ENCODE measurements around the gene BTBD2.

BTBD2 gene

DNA sequence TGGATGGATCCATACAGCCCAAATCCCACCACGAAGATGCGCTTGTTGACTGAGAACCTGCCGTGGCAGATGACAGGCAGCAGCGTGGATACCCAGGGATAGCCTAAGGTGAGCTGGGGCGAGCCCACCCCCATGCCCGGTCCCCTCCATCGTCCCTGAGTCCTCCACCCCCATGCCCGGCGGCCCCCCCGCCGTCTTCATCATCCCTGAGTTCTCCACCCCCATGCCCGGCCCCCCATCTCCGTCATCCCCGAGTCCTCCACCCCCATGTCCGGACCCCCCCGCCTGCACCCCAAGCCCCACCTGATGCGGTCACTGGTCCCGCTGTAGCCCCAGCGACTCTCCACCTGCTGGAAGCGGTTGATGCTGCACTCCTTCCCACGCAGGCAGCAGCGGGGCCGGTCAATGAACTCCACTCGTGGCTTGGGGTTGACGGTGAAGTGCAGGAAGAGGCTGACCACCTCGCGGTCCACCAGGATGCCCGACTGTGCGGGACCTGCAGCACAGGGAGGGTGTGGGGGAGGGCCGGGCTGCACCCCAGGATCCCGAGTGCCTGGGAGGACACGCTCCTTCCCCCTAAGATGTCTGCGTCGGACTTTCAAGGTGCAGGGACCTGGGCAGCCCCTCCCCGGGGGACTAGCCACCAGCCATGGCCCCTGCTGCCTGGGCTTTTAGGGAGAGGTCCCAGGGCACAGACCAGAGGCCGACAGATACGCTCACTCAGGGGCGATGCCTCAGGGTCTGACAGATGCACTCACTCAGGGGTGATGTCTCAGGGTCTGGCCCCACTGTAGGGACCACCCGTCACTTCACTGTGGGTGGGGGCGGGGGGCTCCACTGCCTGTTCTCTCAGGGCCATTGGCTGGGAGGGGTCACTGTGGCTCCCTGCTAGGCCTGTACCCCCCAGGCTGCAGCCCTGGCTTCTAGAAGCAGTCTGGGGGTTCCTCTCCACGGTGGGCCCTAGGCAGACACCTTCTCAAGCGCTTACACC is 28.0 kb downstream of the BTBD2 start:
- TF ChIP-seq TAF1 (IDR thresholded peaks at IDR 0.05; ENCODE audit: borderline replicate concordance, insufficient read depth, low read length) (no peak), SIN3A (IDR thresholded peaks at IDR 0.05; ENCODE audit: borderline replicate concordance, insufficient read depth, low read length) (no peak), POLR2AphosphoS5 (IDR thresholded peaks at IDR 0.05; ENCODE audit: low read depth, low read length) (peak; percentile 11; the same call in 1 of the 2 replicates)
- TF ChIP-seq, protein P1, sequence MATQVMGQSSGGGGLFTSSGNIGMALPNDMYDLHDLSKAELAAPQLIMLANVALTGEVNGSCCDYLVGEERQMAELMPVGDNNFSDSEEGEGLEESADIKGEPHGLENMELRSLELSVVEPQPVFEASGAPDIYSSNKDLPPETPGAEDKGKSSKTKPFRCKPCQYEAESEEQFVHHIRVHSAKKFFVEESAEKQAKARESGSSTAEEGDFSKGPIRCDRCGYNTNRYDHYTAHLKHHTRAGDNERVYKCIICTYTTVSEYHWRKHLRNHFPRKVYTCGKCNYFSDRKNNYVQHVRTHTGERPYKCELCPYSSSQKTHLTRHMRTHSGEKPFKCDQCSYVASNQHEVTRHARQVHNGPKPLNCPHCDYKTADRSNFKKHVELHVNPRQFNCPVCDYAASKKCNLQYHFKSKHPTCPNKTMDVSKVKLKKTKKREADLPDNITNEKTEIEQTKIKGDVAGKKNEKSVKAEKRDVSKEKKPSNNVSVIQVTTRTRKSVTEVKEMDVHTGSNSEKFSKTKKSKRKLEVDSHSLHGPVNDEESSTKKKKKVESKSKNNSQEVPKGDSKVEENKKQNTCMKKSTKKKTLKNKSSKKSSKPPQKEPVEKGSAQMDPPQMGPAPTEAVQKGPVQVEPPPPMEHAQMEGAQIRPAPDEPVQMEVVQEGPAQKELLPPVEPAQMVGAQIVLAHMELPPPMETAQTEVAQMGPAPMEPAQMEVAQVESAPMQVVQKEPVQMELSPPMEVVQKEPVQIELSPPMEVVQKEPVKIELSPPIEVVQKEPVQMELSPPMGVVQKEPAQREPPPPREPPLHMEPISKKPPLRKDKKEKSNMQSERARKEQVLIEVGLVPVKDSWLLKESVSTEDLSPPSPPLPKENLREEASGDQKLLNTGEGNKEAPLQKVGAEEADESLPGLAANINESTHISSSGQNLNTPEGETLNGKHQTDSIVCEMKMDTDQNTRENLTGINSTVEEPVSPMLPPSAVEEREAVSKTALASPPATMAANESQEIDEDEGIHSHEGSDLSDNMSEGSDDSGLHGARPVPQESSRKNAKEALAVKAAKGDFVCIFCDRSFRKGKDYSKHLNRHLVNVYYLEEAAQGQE (IDR thresholded peaks at IDR 0.05; ENCODE audit: insufficient read depth in 1 of 2, low read depth in 2 of 2, low read length in 2 of 2) = no peak

DNA sequence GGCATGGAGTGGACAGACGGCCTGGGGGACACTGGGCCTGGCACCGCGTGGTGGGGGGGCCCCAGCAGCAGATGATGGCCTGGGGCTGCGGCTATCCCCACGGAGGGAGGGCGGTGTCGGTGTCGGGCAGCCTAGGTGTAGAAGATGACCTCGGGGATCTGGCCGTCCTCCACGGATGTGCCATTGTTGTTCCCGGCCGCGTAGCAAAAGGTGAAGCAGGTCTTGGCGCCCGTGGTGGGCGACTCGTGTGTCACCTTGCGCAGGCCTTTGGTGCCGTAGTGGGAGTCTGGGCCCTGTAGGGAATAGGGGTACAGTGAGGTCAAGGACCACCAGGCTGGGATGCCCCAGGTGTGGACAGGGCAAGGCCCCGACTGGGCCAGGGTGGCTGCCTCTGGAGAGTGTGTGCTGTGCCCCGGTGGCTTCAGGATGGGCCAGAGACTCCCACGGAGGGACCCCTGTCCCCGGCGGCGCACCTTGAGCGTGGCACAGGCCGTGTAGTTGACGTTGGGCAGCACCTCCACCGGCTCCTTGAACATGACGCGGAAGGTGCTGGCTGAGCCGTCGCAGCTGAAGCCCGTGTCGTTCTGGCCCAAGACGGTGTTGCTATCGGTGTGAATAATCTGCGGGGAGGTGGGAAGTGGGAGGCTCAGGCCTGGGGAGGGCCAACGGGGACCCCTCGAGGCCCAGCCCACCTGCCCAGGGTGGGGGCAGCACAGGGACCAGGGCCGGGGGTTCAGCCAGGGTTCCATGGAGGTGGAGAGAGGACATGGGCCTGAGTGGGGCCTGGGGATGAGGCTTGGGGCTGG is 29.0 kb downstream of the BTBD2 start:
- TF ChIP-seq POLR2AphosphoS5 (IDR thresholded peaks at IDR 0.05; ENCODE audit: low read depth, low read length) (no peak), TAF1 (IDR thresholded peaks at IDR 0.05; ENCODE audit: borderline replicate concordance, insufficient read depth, low read length) (no peak), SIN3A (IDR thresholded peaks at IDR 0.05; ENCODE audit: borderline replicate concordance, insufficient read depth, low read length) (no peak), FOXP2 (optimal IDR thresholded peaks at IDR 0.05; ENCODE audit: borderline replicate concordance, extremely low read depth, extremely low read length, insufficient read depth) (no peak)
- TF ChIP-seq, protein P1 (IDR thresholded peaks at IDR 0.05; ENCODE audit: insufficient read depth in 1 of 2, low read depth in 2 of 2, low read length in 2 of 2) = no peak

DNA sequence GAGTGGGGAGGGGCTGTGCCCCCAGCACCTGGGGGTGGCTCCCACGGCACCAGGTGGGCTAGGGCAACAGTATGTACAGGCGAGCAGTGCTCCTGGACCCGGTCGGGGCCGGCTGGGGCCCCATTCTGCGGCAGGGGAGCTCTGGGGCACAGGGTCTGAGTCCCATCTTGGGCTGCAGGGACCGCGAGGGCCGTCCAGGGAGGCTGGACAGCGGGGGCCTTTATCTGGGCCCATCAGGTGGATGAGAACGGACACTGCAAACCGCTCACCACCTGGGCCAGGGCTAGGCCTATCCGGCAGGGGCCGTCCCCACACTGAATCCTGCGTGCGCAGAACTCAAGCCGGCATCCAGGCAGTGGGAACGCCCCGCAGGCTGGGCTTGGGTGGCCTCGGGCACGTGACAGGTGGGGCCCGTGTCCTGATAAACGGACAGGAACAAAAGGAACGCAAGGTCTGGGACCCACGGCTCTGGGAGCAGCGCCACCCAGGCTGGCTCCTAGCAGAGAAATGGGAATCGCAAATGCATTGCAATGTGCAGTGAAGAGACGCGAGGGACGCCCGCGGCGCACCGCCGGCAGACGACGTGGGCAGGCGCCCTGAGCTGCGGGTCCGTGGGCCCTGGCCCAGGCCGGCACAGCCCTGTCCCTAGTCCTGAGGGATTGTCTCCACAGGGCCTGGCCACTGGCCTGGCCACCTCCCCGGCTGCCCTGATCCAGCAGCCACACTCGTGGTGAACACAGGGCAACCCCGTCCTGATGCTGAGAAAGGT is 29.7 kb downstream of the BTBD2 start:
- no peak for TF ChIP-seq SIN3A (IDR thresholded peaks at IDR 0.05; ENCODE audit: borderline replicate concordance, insufficient read depth, low read length)
- TF ChIP-seq, protein P1 (IDR thresholded peaks at IDR 0.05; ENCODE audit: insufficient read depth in 1 of 2, low read depth in 2 of 2, low read length in 2 of 2) = no peak
- no peak for TF ChIP-seq FOXP2 (optimal IDR thresholded peaks at IDR 0.05; ENCODE audit: borderline replicate concordance, extremely low read depth, extremely low read length, insufficient read depth)
- TF ChIP-seq TAF1 (IDR thresholded peaks at IDR 0.05; ENCODE audit: borderline replicate concordance, insufficient read depth, low read length) = no peak
- TF ChIP-seq POLR2AphosphoS5 (IDR thresholded peaks at IDR 0.05; ENCODE audit: low read depth, low read length) = no peak; the same call in 1 of the 2 replicates

DNA sequence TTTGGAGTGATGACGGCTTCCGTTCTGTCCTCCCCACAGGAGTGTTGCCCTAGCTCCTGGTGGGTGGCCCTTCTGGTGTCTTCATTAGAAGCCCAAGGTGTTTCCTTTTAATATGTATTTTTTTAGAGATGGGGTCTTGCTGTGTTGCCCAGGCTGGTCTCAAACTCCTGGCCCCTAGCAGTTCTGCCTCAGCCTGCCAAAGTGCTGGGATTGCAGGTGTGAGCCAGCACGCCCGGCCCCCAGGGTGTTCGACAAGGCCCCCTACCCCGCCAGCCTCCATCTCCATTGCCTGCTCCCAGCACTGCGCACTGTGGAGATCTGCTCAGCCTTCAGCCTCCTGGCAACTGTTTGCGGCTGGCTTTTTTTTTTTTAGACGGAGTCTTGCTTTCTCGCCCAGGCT is 31.2 kb downstream of the BTBD2 start:
- TF ChIP-seq POLR2AphosphoS5 (IDR thresholded peaks at IDR 0.05; ENCODE audit: low read depth, low read length) = no peak
- TF ChIP-seq FOXP2 (optimal IDR thresholded peaks at IDR 0.05; ENCODE audit: borderline replicate concordance, extremely low read depth, extremely low read length, insufficient read depth) = no peak
- TF ChIP-seq SIN3A (IDR thresholded peaks at IDR 0.05; ENCODE audit: borderline replicate concordance, insufficient read depth, low read length) = no peak
- TF ChIP-seq, protein P1 (IDR thresholded peaks at IDR 0.05; ENCODE audit: insufficient read depth in 1 of 2, low read depth in 2 of 2, low read length in 2 of 2) = no peak
- TF ChIP-seq TAF1 (IDR thresholded peaks at IDR 0.05; ENCODE audit: borderline replicate concordance, insufficient read depth, low read length) = no peak

Measured in PFSK-1 (cell line).